Fibroblast of lung (primary cell): ENCODE measurements around the gene FTO.

ENCODE experiments used
- CTCF ChIP-seq, 2 donors: IDR thresholded peaks in 1 of 2; conservative IDR thresholded peaks in 1 of 2; 1 replicate in 1 of 2; 2 replicates in 1 of 2; pipeline ENCODE4 v1.5.1; 2011 to 2012; ENCODE audit warnings: low read length in 2 of 2, control low read depth in 1 of 2, inconsistent platforms in 1 of 2, low read depth in 1 of 2, mild to moderate bottlenecking in 1 of 2
- EZH2 ChIP-seq: IDR thresholded peaks from 2 replicates; pipeline ENCODE4 v1.5.1; 2012; ENCODE audit warnings: low read length, control low read depth, mild to moderate bottlenecking; ENCODE audit errors: missing control alignments

- TF ChIP-seq EZH2: no peak
- no peak for TF ChIP-seq CTCF (conservative IDR thresholded peaks at IDR 0.05 in 1 of 2, IDR thresholded peaks at IDR 0.05 in 1 of 2; ENCODE audit: low read depth in 1 of 2, low read length in 2 of 2)
Observed at GRCh38 chr16:53755026-53755910, 51.3 kb downstream of the FTO start.
